Measurements from ENCODE around the gene TOMT.
"Not testable (repeated sequence)": the region's sequence is repeated elsewhere in the genome, so short reads cannot be mapped to it uniquely, and the experiment has no call there.

The TOMT gene

DNA sequence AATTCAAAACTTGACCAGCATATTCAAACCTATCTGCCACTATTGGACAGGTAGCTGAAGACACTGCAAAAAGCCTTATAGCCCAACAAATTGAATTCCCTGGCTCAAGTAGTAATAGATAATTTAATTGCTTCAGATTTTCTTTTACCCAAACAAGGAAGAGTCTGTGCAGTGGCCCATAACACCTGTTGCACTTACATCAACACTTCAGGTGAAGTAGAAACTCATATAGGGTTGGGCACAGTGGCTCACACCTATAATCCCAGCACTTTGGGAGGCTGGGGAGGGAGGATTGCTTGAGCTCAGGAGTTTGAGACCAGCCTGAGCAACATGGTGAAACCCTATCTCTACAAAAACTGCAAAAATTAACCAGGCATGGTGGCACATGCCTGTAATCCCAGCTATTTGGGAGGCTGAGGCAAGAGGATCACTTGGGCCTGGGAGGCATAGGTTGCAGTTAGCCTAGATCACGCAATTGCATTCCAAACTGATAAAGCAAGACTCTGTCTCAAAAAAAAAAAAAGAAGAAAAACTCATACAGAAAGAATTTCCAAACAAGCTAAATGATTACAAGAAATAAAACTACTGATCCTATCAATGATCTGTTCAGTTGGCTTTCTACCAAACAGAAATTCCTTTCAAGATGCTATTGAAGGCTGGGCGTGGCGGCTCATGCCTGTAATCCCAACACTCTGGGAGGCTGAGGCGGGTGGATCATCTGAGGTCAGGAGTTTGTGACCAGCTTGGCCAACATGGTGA is 39.3 kb downstream of the TOMT start:
- no peak for ATAC-seq (ENCODE audit: low read depth)
- DNase-seq (ENCODE audit: low spot score in 2 of 2) = no peak
- no peak overlapping the region for H3K4me3 Mint-ChIP-seq

DNA sequence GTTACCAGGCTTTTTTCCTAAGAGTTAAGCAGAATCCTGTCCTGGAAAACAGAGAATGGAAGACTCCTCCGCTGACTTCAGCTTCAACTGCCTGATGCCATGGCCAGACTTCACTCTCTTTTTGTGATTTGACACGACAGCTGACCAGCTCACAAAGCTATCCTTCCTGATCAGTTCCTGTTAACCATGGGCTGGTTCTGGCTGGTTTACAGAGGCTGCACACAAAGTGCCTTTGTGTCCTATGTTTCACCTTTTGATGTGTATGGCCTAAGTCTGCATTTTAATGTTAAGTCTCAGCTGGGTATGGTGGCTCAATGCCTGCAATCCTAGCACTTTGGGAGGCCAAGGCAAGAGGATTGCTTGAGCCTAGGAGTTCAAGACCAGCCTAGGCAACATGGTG is 40.9 kb downstream of the TOMT start:
- Mint-ChIP-seq H3K4me3 (no peak overlapping the region), H3K9me3 (no peaks in the 10 kb centered on the region), H3K36me3 (no peaks in the 10 kb centered on the region), H3K27ac (no peak overlapping the region), H3K27me3 (peaks cover 2% of the 10 kb centered on the region), H3K4me1 (no peaks in the 10 kb centered on the region)
- no peak for DNase-seq (ENCODE audit: low spot score in 2 of 2)
- no peak for ATAC-seq (ENCODE audit: low read depth)

More for the DNA sequence above, 39.3 kb downstream of the TOMT start:
- no peak overlapping the region for H3K27ac Mint-ChIP-seq
- no peaks in the 10 kb centered on the region for H3K4me1 Mint-ChIP-seq
- peaks cover 8% of the 10 kb centered on the region for H3K27me3 Mint-ChIP-seq
- no peaks in the 10 kb centered on the region for H3K36me3 Mint-ChIP-seq
- H3K9me3 Mint-ChIP-seq = no peaks in the 10 kb centered on the region

DNA sequence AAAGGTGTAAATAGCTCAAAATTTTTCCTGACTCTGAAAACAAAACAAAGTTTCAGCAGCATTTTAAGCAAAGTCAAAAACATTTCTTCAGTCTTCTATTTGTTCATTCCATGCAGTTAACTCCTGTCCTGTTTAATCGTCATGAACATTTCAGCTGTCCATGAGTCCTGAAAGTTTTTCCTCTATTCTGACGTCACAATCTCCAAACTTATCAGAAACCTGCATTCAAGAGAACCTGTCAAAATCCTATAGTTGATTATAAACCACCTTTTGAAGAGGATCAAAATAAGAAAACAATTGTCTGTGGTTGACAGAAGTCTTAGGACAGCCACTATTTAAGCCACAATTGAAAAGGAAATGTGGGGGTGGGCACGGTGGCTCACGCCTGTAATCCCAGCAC is 45.2 kb downstream of the TOMT start:
- H3K9me3 Mint-ChIP-seq = no peaks in the 10 kb centered on the region
- no peak overlapping the region for H3K4me3 Mint-ChIP-seq
- H3K4me1 Mint-ChIP-seq = no peaks in the 10 kb centered on the region
- H3K27me3 Mint-ChIP-seq = peaks cover 2% of the 10 kb centered on the region
- H3K36me3 Mint-ChIP-seq = no peaks in the 10 kb centered on the region
- H3K27ac Mint-ChIP-seq = no peak overlapping the region
- ATAC-seq (ENCODE audit: low read depth) = no peak
- no peak for DNase-seq (ENCODE audit: low spot score in 2 of 2)

DNA sequence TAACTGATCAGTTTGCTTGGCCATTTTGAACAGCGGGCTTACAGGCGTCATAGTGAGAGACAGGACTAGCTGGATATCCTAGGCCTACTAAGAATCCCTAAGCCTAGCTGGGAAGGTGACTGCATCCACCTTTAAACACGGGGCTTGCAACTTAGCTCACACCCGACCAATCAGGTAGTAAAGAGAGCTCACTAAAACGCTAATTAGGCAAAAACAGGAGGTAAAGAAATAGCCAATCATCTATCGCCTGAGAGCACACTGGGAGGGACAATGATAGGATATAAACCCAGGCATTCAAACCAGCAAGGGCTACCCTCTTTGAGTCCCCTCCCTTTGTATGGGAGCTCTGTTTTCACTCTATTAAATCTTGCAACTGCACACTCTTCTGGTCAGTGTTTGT is 48.1 kb downstream of the TOMT start:
- H3K4me3 Mint-ChIP-seq = not testable (repeated sequence)

DNA sequence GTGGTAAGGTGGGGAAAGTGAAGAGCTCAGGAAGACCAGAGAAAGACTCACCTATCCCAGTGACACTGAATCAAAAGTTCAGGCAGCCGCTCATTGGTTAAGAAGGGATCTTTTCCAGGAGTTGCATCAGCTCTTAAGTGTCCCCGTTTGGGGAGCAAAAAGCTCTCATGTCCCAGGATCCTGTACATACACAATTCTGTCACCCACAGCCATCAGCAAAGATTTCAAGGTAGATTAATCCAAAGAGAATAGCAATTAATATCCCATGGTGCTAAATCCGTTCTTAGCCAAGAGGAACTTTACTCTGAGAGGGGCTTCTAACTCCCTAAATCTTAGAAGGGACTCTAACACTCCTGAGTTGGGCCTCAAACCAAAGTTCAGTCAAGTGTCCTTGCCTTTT is 49.1 kb downstream of the TOMT start:
- no peaks in the 10 kb centered on the region for H3K4me1 Mint-ChIP-seq
- ATAC-seq (ENCODE audit: low read depth) (no peak), DNase-seq (ENCODE audit: low spot score in 2 of 2) (no peak)
- no peak overlapping the region for H3K4me3 Mint-ChIP-seq
- no peaks in the 10 kb centered on the region for H3K36me3 Mint-ChIP-seq
- H3K27ac Mint-ChIP-seq = no peak overlapping the region
- H3K27me3 Mint-ChIP-seq = peaks cover 4% of the 10 kb centered on the region
- no peaks in the 10 kb centered on the region for H3K9me3 Mint-ChIP-seq

More for the DNA sequence above, 48.1 kb downstream of the TOMT start:
- not testable (repeated sequence) for DNase-seq (ENCODE audit: low spot score in 2 of 2); H3K36me3 Mint-ChIP-seq; H3K27me3 Mint-ChIP-seq; H3K4me1 Mint-ChIP-seq; H3K9me3 Mint-ChIP-seq; H3K27ac Mint-ChIP-seq; ATAC-seq (ENCODE audit: low read depth)

DNA sequence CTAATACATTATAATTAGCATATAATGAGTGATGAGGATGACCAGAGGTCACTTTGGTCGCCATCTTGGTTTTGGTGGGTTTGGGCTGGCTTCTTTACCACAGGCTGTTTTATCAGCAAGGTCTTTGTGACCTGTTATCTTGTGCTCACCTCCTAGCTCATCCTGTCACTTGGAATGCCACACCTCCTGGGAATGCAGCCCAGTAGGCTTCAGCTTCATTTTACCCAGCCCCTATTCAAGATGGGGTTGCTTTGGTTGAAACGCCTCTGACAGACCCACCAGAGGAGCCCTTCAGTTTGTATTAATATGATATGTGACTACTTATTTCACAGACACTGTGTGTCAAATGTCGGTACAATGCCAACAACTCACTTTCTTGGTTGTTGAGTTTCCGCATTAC is 50.0 kb downstream of the TOMT start:
- peaks cover 4% of the 10 kb centered on the region for H3K27me3 Mint-ChIP-seq
- no peak overlapping the region for H3K27ac Mint-ChIP-seq
- no peak overlapping the region for H3K4me3 Mint-ChIP-seq
- DNase-seq (ENCODE audit: low spot score in 2 of 2) = no peak
- H3K9me3 Mint-ChIP-seq = no peaks in the 10 kb centered on the region
- no peak for ATAC-seq (ENCODE audit: low read depth)
- no peaks in the 10 kb centered on the region for H3K36me3 Mint-ChIP-seq
- no peaks in the 10 kb centered on the region for H3K4me1 Mint-ChIP-seq

DNA sequence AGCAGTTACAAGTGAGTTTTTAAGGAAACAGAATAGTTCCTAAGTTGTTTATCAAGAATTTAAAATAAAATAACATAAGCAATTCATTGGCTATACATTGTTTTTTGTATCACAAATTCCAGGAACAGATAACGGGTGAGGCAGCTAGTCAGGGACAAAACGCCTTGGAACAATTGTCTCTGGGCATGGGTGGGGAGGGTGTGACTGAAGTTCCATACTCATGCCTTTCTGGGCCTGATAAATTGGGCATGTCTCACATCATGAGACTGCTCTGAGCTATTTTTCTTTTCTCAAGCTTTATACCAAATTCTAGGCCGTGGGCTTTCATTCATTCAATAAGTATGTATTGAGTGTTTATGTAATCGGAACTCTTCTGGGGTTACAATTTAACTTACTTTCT is 51.4 kb downstream of the TOMT start:
- no peaks in the 10 kb centered on the region for H3K9me3 Mint-ChIP-seq
- ATAC-seq (ENCODE audit: low read depth) (no peak), DNase-seq (ENCODE audit: low spot score in 2 of 2) (no peak)
- no peak overlapping the region for H3K27ac Mint-ChIP-seq
- H3K27me3 Mint-ChIP-seq = peaks cover 7% of the 10 kb centered on the region
- no peaks in the 10 kb centered on the region for H3K36me3 Mint-ChIP-seq
- no peaks in the 10 kb centered on the region for H3K4me1 Mint-ChIP-seq
- H3K4me3 Mint-ChIP-seq = no peak overlapping the region
